CD1c-positive myeloid dendritic cell (primary cell): Measurements from ENCODE around the gene CNOT1.
"Not testable (repeated sequence)": the region's sequence is repeated elsewhere in the genome, so short reads cannot be mapped to it uniquely, and the experiment has no call there.

Experiments
- DNase-seq: peaks from one replicate; pipeline ENCODE4 v3.0.0-alpha.2; 2016; ENCODE audit errors: extremely low spot score

Gene CNOT1

GRCh38 chr16:58502217-58502921 lies 127.3 kb downstream of the CNOT1 start:
- no peak for DNase-seq

DNA sequence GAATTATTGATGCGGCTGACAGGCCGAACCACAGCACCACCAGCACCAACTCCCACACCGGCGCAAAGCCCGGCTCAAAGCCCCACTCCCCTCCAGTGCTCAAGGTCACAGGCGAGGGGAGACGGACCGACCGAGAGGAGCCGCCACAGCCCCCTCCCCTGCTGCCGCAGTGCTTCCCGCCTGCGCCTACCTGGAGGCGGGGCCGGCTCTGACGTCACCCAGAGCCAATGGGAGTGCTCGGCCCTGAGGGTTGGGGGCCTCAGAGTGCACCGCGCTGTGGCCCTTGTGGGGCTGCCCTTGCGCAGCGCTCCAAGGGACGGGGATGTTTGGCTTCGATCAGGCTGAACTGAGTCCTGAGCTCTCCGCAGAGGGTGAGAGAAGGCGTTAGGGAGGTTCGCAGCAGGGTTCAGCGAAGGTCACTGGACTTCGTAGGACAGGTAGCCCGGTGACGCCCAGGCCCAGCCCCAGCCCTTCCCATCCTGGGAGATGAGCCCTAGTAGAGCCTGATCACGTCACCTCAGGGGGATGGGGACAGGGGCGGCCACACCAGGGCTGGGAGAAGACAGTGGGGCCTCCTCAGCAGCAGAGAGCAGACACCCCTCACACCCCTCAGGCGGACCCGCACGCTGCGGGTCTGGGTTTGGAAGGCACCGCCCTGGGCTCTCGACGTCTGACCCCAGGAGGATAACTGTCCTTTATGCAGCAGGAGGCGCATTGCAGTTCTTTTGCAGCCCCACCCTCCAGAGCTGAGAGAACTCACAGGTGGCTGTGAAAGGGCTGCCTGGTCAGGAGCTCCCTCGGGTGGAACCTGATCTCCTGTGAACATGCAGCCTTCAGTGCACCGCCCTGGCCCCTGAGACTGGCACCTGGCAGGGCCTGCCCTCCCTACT lies 128.1 kb downstream of the CNOT1 start:
- DNase-seq = no peak

DNA sequence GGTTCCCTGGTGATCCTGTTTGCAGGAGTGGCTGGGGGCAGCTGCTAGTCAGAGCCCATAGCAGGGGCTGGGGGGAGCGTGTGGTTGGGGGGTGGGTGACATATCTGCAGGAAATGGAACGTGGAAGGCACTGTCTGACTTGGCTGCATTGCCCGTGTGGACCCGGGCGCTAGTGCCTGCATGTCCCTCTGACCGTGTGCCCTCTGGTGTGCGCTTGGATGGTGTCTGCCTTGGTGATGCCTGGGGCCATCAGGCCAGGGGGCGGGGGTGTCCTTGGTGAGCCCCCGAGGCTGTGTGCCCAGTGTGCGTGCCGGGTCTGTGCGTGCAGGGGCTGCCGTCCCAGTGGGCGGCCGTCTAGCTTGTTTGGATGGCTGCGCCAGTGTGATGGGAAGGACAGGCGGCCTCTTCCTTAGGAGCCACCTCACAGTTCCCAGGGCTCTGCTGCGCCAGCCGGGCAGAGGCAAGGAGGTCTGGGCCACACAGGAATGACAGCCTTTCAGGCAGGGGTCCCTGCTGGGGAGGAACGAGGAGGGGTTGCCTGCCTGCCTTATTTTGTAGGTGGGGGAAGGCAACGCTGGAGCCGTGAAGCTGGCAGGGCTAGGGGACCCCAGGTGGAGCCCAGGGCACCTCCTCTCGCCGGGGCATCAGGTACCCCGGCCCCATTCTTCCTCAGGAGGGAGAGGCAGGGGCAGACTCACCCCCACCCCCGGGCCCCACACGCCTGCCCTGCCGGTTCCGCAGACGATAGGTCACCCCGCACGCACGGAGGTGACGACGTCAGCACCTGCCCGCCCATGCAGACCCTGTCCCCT lies 129.0 kb downstream of the CNOT1 start:
- DNase-seq = no peak

DNA sequence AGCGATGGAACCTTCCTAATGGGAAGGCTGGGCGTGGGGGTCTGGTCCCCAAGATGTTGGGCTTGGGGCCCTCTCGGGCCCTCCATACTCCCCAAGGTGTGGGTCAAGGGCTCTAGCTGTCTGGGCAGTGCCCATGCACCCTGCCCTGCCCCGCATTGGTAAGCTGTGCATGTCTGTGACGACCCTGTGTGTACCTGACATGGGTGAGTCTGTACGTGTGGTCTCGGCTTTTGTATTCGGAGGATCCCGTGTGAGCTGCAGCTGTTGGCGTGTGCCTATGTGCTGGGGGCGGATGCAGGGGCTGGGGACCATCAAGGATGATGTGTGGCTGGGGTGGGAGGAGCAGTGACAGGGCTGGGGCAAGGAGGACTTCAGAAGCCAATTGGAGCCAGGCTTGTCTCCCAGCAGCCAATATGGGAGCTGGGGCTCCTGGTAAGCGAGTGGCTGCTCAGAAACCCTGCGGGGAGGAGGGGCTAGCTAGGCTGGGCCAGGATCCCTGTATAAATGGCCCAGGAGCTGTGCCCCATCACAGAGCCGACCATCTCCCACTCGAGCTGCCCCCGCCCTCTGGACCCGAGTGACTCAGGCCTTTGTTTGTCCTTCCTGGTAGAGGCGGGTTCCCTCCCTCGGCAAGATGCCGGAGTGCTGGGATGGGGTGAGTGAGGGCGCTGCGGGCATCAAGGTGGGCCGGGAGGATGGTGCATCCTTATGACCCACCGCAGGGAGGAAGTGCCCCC lies 129.8 kb downstream of the CNOT1 start, which contains the start of gene NDRG4:
TSS of gene NDRG4 (plus strand) at position 529 of the 737 bp plus-strand sequence. CDS start at position 635, 106 bp downstream.
- peak; percentile 34 for DNase-seq

DNA sequence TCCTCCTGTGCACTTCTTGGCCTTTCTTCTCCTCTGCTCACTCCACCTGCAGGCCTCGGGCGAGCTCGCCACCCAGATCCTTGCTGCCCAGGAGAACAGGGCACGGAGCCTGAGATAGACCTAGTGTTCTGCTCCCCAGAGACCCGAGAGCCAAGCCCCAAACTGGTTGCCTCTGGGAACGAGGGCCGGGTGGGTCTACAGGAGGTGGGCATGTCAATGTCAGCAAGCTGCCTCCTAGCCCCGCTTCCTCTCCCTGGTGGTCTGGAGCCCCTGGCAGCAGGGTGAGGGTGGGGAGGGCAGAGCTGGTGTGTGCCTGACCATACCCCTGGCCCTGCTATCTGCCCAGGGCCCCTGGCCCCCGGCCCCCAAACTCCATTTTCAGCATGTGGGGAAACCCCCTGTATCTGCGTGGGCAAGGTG lies 130.5 kb downstream of the CNOT1 start:
- DNase-seq = no peak

- DNase-seq = no peak
Observed at GRCh38 chr16:58498341-58499091, 131.1 kb downstream of the CNOT1 start.

GRCh38 chr16:58497935-58498334 lies 131.7 kb downstream of the CNOT1 start:
- DNase-seq = no peak

DNA sequence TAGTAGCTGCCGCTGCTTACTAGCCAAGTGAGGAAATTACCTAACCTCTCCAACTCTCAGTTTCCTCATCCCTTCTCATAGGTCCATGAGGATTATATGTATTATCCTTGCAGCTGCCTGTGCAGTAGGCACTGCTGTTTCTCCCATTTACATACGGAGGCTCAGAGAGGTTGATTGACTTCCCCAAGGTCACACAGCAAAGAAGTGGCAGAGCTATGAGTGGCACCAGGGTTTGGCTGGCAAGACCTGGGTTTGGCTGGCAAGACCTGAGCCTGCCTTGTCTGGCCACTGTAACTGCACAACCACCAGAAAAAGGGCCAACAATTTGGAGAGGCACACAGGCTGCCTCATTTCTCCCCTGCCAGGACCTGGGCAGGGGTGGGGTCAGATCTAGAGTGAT lies 132.2 kb downstream of the CNOT1 start:
- DNase-seq = no peak

- DNase-seq = no peak
Observed at GRCh38 chr16:58495521-58496331, 133.9 kb downstream of the CNOT1 start.

- DNase-seq = peak; percentile 75
Observed at GRCh38 chr16:58494981-58495520, 134.6 kb downstream of the CNOT1 start.

- no peak for DNase-seq
Observed at GRCh38 chr16:58493756-58494431, 135.7 kb downstream of the CNOT1 start.

- no peak for DNase-seq
Observed at GRCh38 chr16:58492735-58493134, 136.9 kb downstream of the CNOT1 start.

DNA sequence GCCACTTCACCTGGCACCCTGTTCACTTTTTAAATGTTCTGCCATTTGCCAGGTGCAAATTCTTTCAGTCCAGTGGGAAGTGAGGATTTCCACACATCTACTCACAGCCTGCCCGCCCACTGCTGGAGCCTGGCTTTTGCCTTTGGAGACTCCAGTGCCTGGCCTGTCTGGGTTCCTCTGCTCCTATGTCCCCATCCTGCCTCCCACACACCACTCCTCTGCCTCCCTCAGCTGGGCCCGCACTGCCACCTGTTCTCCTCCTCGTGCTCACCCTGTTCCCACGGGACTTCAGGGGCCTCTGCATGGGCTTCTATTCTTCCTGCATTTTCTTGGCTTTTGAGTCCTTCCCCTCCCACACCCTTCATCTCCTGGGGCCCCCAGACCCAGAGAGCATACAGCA lies 137.6 kb downstream of the CNOT1 start:
- no peak for DNase-seq

GRCh38 chr16:58490539-58490938 lies 139.1 kb downstream of the CNOT1 start:
- DNase-seq = not testable (repeated sequence)

DNA sequence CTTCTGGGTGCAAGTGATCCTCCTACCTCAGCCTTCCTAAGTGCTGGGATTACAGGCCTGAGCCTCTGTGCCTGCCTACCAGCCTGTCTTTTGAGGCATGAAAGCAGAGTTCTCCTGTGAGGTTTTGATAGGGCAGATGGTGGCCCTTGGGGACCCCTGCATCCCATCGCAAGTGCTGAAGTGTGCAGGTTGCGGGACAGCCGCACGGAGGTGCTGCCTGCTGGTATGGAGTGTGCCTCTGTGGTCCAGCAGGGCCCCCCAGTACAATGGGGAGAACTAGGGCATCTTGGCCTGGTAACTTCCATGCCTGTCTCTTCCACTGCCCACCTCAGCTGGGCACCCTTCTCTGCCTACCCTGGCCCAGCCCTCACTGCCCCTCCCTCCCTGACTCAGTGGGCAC lies 139.6 kb downstream of the CNOT1 start:
- no peak for DNase-seq

DNA sequence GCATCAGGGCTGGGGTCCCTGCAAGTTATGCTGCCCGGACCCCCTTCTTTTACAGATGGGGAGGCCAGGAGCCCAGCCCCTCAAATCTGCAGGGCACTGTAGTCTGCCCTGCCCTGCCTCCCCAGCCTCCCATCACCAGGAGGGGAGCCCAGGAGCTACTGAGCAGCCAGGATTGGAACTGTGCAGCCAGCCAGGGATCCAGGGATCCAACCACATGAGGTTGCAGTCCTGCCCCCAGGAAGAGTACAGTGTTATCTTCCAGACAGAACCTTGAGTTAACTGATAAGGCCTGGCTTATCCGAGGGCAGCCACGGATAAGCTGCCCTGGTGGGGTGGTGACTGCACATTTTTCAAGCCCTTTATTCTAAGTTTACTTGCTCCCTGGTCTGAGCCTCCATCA lies 141.1 kb downstream of the CNOT1 start:
- no peak for DNase-seq

- peak; percentile 83 for DNase-seq
Observed at GRCh38 chr16:58487566-58488351, 141.9 kb downstream of the CNOT1 start.
